NT2/D1 (cell line): Measurements from ENCODE around the gene IRGC.

Experiments
- DNase-seq: peaks from one replicate; pipeline ENCODE4 v3.0.0-alpha.2; 2011; ENCODE audit warnings: low read depth, low spot score
- H3K27me3 ChIP-seq: 2 replicates; pipeline ENCODE4 v1.6.0; 2011; ENCODE audit warnings: mild to moderate bottlenecking; ENCODE audit not compliant: insufficient read length, insufficient read depth
- H3K36me3 ChIP-seq: 2 replicates; pipeline ENCODE4 v1.6.1; 2011; ENCODE audit warnings: mild to moderate bottlenecking, low read length, mixed read lengths; ENCODE audit not compliant: insufficient read depth, insufficient read length
- H3K4me1 ChIP-seq: 2 replicates; pipeline ENCODE4 v1.5.1; 2011; ENCODE audit not compliant: insufficient read depth, insufficient read length
- H3K4me3 ChIP-seq: 2 replicates; pipeline ENCODE4 v1.5.1; 2011; ENCODE audit warnings: low read depth; ENCODE audit not compliant: insufficient read length
- H3K9ac ChIP-seq: 2 replicates; pipeline ENCODE4 v1.6.0; 2011; ENCODE audit warnings: low read depth; ENCODE audit not compliant: insufficient read length
- H3K9me3 ChIP-seq: 2 replicates; pipeline ENCODE4 v1.5.1; 2011; ENCODE audit warnings: mild to moderate bottlenecking, low read length; ENCODE audit not compliant: insufficient read depth
- SUZ12 ChIP-seq: IDR thresholded peaks from 2 replicates; pipeline ENCODE4 v1.6.1; 2011; ENCODE audit not compliant: insufficient read length, insufficient read depth; ENCODE audit errors: extremely low read depth
- YY1 ChIP-seq: IDR thresholded peaks from 2 replicates; pipeline ENCODE4 v1.6.1; 2011; ENCODE audit not compliant: insufficient read length, insufficient read depth
- ZNF274 ChIP-seq: IDR thresholded peaks from 2 replicates; pipeline ENCODE4 v1.6.1; 2011; ENCODE audit warnings: mild to moderate bottlenecking, low read depth, low read length

IRGC gene

GRCh38 chr19:43683905-43684304 lies 32.0 kb upstream of the IRGC start:
- Histone ChIP-seq H3K9ac (no peak overlapping the region), H3K4me3 (no peak overlapping the region), H3K27me3 (no peaks in the 10 kb centered on the region), H3K4me1 (peaks cover 9% of the 10 kb centered on the region), H3K36me3 (no peaks in the 10 kb centered on the region), H3K9me3 (no peaks in the 10 kb centered on the region)
- no peak for DNase-seq
- no peak for TF ChIP-seq ZNF274
- TF ChIP-seq YY1 = no peak
- no peak for TF ChIP-seq SUZ12

- peaks cover 9% of the 10 kb centered on the region for H3K4me1 ChIP-seq
- no peaks in the 10 kb centered on the region for H3K9me3 ChIP-seq
- no peak overlapping the region for H3K4me3 ChIP-seq
- no peak overlapping the region for H3K9ac ChIP-seq
- DNase-seq = no peak
- H3K36me3 ChIP-seq = no peaks in the 10 kb centered on the region
- no peak for TF ChIP-seq YY1
- TF ChIP-seq ZNF274 = no peak
- TF ChIP-seq SUZ12 = no peak
- H3K27me3 ChIP-seq = no peaks in the 10 kb centered on the region
Measured at GRCh38 chr19:43684326-43684725, 31.6 kb upstream of the IRGC start.

GRCh38 chr19:43687660-43687997 lies 28.2 kb upstream of the IRGC start:
- H3K9ac ChIP-seq = no peak overlapping the region
- H3K27me3 ChIP-seq = no peaks in the 10 kb centered on the region
- no peak for DNase-seq
- no peaks in the 10 kb centered on the region for H3K36me3 ChIP-seq
- TF ChIP-seq SUZ12 (no peak), YY1 (no peak), ZNF274 (no peak)
- H3K9me3 ChIP-seq = peaks cover 22% of the 10 kb centered on the region; the same call in 1 of the 2 replicates
- no peak overlapping the region for H3K4me3 ChIP-seq
- peaks cover 9% of the 10 kb centered on the region for H3K4me1 ChIP-seq

DNA sequence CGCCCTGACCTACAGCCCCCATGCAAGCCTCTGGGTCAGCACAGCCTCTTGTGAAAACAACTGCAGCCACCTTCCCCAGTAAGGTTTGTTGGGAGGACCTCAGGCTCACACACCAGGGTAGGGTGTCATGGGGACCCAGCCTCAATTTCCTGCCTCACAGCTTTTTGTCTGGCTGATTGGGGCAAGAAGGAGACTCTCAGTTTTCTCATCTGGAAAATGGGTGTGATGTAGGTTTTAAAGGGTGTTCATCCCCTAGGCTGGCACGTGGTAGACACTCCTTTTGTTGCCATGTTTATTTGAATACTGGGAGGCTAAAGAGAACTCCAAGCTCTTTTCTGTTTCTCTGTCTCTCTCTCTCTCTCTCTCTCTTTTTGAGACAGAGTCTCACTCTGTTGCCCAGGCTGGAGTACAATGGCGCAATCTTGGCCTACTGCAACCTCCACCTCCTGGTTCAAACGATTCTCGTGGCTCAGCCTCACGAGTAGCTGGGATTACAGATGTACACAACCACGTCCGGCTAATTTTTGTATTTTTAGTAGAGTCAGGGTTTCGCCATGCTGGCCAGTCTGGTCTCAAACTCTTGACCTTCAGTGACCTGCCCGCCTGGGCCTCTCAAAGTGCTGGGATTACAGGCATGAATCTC lies 27.7 kb upstream of the IRGC start:
- no peak for TF ChIP-seq ZNF274
- TF ChIP-seq SUZ12 = no peak
- TF ChIP-seq YY1 = no peak
- Histone ChIP-seq H3K9ac (no peak overlapping the region), H3K36me3 (no peaks in the 10 kb centered on the region), H3K27me3 (no peaks in the 10 kb centered on the region), H3K4me3 (no peak overlapping the region), H3K4me1 (peaks cover 9% of the 10 kb centered on the region), H3K9me3 (peaks cover 22% of the 10 kb centered on the region; the same call in 1 of the 2 replicates)
- no peak for DNase-seq

DNA sequence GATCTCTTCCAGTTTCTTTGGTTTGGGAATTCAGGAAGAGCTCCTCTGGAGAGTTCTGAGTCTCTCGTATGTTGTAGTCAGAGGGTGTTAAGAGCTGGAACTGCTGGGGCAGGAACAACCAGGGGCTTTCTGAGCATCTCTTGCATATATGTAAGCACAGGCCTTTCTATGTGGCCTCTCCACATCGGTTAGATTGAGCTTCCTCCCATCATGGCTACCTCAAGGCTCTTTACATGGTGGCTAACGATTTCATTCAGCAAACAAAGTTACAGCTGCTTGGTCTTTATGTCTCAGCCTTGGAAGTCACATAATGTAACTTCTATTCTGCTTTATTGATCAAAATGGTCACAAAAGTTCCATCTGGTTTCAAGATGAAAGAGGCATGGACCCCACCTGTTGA lies 25.4 kb upstream of the IRGC start:
- Histone ChIP-seq H3K4me3 (no peak overlapping the region), H3K9ac (no peak overlapping the region)
- no peak for DNase-seq

DNA sequence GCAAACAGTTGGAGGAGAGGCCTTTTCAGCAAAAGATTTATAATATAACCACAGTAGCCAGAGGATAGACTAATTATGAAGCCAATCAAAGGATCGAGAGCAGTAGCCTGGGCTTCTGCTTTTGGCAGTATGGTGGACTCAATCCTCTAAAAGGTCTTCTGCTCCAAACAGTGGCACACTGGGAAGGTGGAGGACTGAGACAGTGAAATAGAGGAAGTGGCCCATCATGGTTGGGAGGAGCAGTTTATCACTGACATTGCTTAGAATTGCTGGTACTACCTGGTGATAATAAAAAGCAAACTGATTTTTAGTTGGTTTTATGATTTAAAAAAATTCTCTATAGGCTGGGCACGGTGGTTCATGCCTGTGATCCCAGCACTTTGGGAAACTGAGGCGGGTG lies 25.0 kb upstream of the IRGC start:
- Histone ChIP-seq H3K9me3 (peaks cover 22% of the 10 kb centered on the region; the same call in 1 of the 2 replicates), H3K9ac (no peak overlapping the region), H3K36me3 (no peaks in the 10 kb centered on the region), H3K4me3 (no peak overlapping the region), H3K27me3 (no peaks in the 10 kb centered on the region), H3K4me1 (peaks cover 9% of the 10 kb centered on the region)
- DNase-seq = no peak
- TF ChIP-seq SUZ12 = no peak
- no peak for TF ChIP-seq YY1
- TF ChIP-seq ZNF274 = no peak

More for the DNA sequence above, 25.4 kb upstream of the IRGC start:
- TF ChIP-seq ZNF274 = no peak
- TF ChIP-seq YY1 = no peak
- no peak for TF ChIP-seq SUZ12
- Histone ChIP-seq H3K36me3 (no peaks in the 10 kb centered on the region), H3K9me3 (peaks cover 22% of the 10 kb centered on the region; the same call in 1 of the 2 replicates), H3K27me3 (no peaks in the 10 kb centered on the region), H3K4me1 (peaks cover 9% of the 10 kb centered on the region)

GRCh38 chr19:43691755-43692154 lies 24.1 kb upstream of the IRGC start:
- Histone ChIP-seq H3K9me3 (peaks cover 22% of the 10 kb centered on the region; the same call in 1 of the 2 replicates), H3K4me1 (peaks cover 5% of the 10 kb centered on the region), H3K27me3 (no peaks in the 10 kb centered on the region), H3K36me3 (no peaks in the 10 kb centered on the region), H3K9ac (no peak overlapping the region), H3K4me3 (no peak overlapping the region)
- DNase-seq = no peak
- TF ChIP-seq ZNF274 = no peak
- TF ChIP-seq YY1 = no peak
- no peak for TF ChIP-seq SUZ12

- Histone ChIP-seq H3K36me3 (no peaks in the 10 kb centered on the region), H3K4me3 (no peak overlapping the region), H3K27me3 (no peaks in the 10 kb centered on the region), H3K4me1 (peaks cover 4% of the 10 kb centered on the region), H3K9me3 (peaks cover 22% of the 10 kb centered on the region; the same call in 1 of the 2 replicates), H3K9ac (no peak overlapping the region)
- DNase-seq = no peak
- TF ChIP-seq ZNF274 (no peak), SUZ12 (no peak), YY1 (no peak)
Measured at GRCh38 chr19:43692385-43692784, 23.5 kb upstream of the IRGC start.
